Heart left ventricle (tissue), 13 donors: Measurements from ENCODE around the gene FBXL17.

ENCODE experiments used
- POLR2A ChIP-seq, 2 donors: fragments of 450-650 bp; IDR thresholded peaks; one replicate each; pipeline ENCODE4 v1.6.1; 2017; ENCODE audit warnings: antibody characterized with exemption in 2 of 2, mild to moderate bottlenecking in 2 of 2, moderate library complexity in 2 of 2
- TF ChIP-seq, protein P1 (sequence below), 12 donors: fragments of 200-600 bp; sonication (generic) in 4 of 12; IDR thresholded peaks; one replicate each; pipeline versions ENCODE4 v1.5.0 to v1.8.0; 2018 to 2022; ENCODE audit warnings: antibody characterized with exemption in 12 of 12, mild to moderate bottlenecking in 5 of 12
- donor health status: ischemic (EF 13 %, LVEDD 7.1; RV severe dilation, severe dysfunction).
- donor health status: DM: no; HTN: yes; CAD: no.
- donor health status: DM: no; HTN: no; CAD: no.
- donor health status: ischemic (EF 25% LVEDD 6.9; RV normal size, moderate dysfunction).
- donor health status: ischemic (EF 25% LVEDD 5.7; RV mildly dilated, moderate dysfunction).
- donor health status: ischemic (EF 35%, LVEDD 5.7; RV mildly dilated, moderate dysfunction).
- donor health status: nonischemic (EF 11% LVEDD 7.7; RV severe dilation, severe dysfunction).
- donor health status: DM: yes; HTN: yes; CAD: no.
- donor health status: PGD.
- donor health status: ischemic (EF 29% LVEDD 5.4; RV normal size, mild dysfunction).
- donor health status: nonischemic (EF 23%, LVEDD 6.1; RV moderate dilation, normal function).

DNA sequence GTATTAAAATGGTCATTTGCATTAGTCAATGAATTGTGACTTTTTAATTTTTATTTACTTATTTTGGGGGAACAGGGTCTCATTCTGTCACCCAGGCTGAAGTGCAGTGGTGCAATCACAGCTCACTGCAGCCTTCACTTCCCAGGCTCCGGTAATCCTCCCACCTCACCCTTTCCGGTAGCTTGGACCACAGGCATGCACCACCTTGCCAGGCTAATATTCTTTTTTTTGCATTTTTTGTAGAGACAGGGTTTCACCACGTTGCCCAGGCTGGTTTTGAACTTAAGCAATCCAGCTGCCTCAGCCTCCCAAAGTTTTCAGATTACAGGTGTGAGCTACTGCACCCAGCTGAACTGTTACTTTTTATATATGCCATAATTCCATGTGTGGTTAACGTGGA is 143.4 kb downstream of the FBXL17 start:
- TF ChIP-seq, protein P1, sequence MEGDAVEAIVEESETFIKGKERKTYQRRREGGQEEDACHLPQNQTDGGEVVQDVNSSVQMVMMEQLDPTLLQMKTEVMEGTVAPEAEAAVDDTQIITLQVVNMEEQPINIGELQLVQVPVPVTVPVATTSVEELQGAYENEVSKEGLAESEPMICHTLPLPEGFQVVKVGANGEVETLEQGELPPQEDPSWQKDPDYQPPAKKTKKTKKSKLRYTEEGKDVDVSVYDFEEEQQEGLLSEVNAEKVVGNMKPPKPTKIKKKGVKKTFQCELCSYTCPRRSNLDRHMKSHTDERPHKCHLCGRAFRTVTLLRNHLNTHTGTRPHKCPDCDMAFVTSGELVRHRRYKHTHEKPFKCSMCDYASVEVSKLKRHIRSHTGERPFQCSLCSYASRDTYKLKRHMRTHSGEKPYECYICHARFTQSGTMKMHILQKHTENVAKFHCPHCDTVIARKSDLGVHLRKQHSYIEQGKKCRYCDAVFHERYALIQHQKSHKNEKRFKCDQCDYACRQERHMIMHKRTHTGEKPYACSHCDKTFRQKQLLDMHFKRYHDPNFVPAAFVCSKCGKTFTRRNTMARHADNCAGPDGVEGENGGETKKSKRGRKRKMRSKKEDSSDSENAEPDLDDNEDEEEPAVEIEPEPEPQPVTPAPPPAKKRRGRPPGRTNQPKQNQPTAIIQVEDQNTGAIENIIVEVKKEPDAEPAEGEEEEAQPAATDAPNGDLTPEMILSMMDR (IDR thresholded peaks at IDR 0.05) = no peak
- no peak for TF ChIP-seq POLR2A (IDR thresholded peaks at IDR 0.05)
